Measurements from ENCODE around the gene KRT20. TPM values are rescaled to one million over a fixed set of nuclear protein-coding genes. Genes with fewer than 3 reads are reported as not detected.

Gene KRT20
- total RNA-seq, 6 experiments from 2014 or later, result not detected

- no peak for TF ChIP-seq CTCF (IDR thresholded peaks at IDR 0.05)
- TF ChIP-seq POLR2A (IDR thresholded peaks at IDR 0.05), result no peak
- DNase-seq (no peak), ATAC-seq (no peak)
- Histone ChIP-seq H3K27ac (no peak overlapping the region), H3K4me3 (no peak overlapping the region), H3K36me3 (no peaks in the 10 kb centered on the region), H3K27me3 (no peaks in the 10 kb centered on the region), H3K9me3 (no peaks in the 10 kb centered on the region), H3K4me1 (no peaks in the 10 kb centered on the region)
- 58% methylated on average over 6 of the region's 7 CpGs for WGBS (ENCODE audit: insufficient coverage, low coverage, low lambda C conversion rate, missing lambda C conversion rate)
- intact Hi-C loops (cut with DNase I), result no loop called here
Observed at GRCh38 chr17:40883626-40884334, 1.3 kb downstream of the KRT20 start.

- Histone ChIP-seq H3K27ac (no peak overlapping the region), H3K4me1 (no peaks in the 10 kb centered on the region), H3K9me3 (no peaks in the 10 kb centered on the region), H3K36me3 (no peaks in the 10 kb centered on the region), H3K4me3 (no peak overlapping the region), H3K27me3 (no peaks in the 10 kb centered on the region)
- WGBS (ENCODE audit: insufficient coverage, low coverage, low lambda C conversion rate, missing lambda C conversion rate), result 40% methylated on average over 1 of the region's 1 CpG
- intact Hi-C loops (cut with DNase I), result no loop called here
- DNase-seq, result no peak
- TF ChIP-seq POLR2A (IDR thresholded peaks at IDR 0.05) (no peak), CTCF (IDR thresholded peaks at IDR 0.05) (no peak)
- ATAC-seq, result no peak
Observed at GRCh38 chr17:40883031-40883430, 2.0 kb downstream of the KRT20 start.

- WGBS (ENCODE audit: insufficient coverage, low coverage, low lambda C conversion rate, missing lambda C conversion rate), result 100% methylated on average over 1 of the region's 1 CpG
- DNase-seq (no peak), ATAC-seq (no peak)
- no peaks in the 10 kb centered on the region for H3K4me1 ChIP-seq
- H3K9me3 ChIP-seq, result no peaks in the 10 kb centered on the region
- intact Hi-C loops (cut with DNase I), result no loop called here
- H3K36me3 ChIP-seq, result no peaks in the 10 kb centered on the region
- no peak overlapping the region for H3K27ac ChIP-seq
- no peak for TF ChIP-seq POLR2A (IDR thresholded peaks at IDR 0.05)
- TF ChIP-seq CTCF (IDR thresholded peaks at IDR 0.05), result no peak
- H3K27me3 ChIP-seq, result no peaks in the 10 kb centered on the region
- no peak overlapping the region for H3K4me3 ChIP-seq
Observed at GRCh38 chr17:40879026-40879425, 6.0 kb downstream of the KRT20 start.

- DNase-seq (no peak), ATAC-seq (no peak)
- TF ChIP-seq CTCF (IDR thresholded peaks at IDR 0.05) (no peak), POLR2A (IDR thresholded peaks at IDR 0.05) (no peak)
- WGBS (ENCODE audit: insufficient coverage, low coverage, low lambda C conversion rate, missing lambda C conversion rate), result 83% methylated on average over 8 of the region's 9 CpGs
- Histone ChIP-seq H3K27ac (no peak overlapping the region), H3K36me3 (no peaks in the 10 kb centered on the region), H3K9me3 (no peaks in the 10 kb centered on the region), H3K27me3 (no peaks in the 10 kb centered on the region), H3K4me1 (no peaks in the 10 kb centered on the region), H3K4me3 (no peak overlapping the region)
- intact Hi-C loops (cut with DNase I), result no loop called here
Observed at GRCh38 chr17:40878044-40878443, 7.0 kb downstream of the KRT20 start.
